GM23338 (cell line): ENCODE results near the gene MAPK7. TPM values are rescaled to one million over a fixed set of nuclear protein-coding genes. Genes with fewer than 3 reads are reported as not detected.
A peak's percentile ranks its signal among the peaks of the same experiment; 100 is the strongest.

Experiments
- ATAC-seq: fragments of 200-7000 bp; cut with Tn5 transposase; 3 replicates; pipeline ENCODE4 v1.9.1; 2020
- DNase-seq: peaks from one replicate; pipeline ENCODE4 v3.0.0-alpha.2; 2015; ENCODE audit warnings: low spot score
- H2AFZ ChIP-seq: fragments of 200-600 bp; sonication (generic); 2 replicates; pipeline ENCODE4 v1.8.0; 2016; ENCODE audit warnings: antibody characterized with exemption, mild to moderate bottlenecking, moderate library complexity
- H3F3A ChIP-seq: fragments of 200-600 bp; sonication (generic); replicated peaks from 2 replicates; pipeline ENCODE4 v1.8.0; 2017; ENCODE audit warnings: antibody characterized with exemption, mixed run types, low read depth
- H3K27ac ChIP-seq: fragments of 200-600 bp; sonication (generic); 2 replicates; pipeline ENCODE4 v1.6.1; 2016; ENCODE audit warnings: low read depth
- H3K27me3 ChIP-seq: fragments of 200-600 bp; sonication (generic); 2 replicates; pipeline ENCODE4 v1.8.0; 2016; ENCODE audit warnings: mild to moderate bottlenecking, mixed run types, moderate library complexity; ENCODE audit not compliant: insufficient read depth
- H3K36me3 ChIP-seq: fragments of 200-600 bp; sonication (generic); 2 replicates; pipeline ENCODE4 v1.8.0; 2016; ENCODE audit warnings: mild to moderate bottlenecking; ENCODE audit not compliant: insufficient read depth
- H3K4me1 ChIP-seq: fragments of 200-600 bp; sonication (generic); 2 replicates; pipeline ENCODE4 v1.8.0; 2016; ENCODE audit warnings: mild to moderate bottlenecking, moderate library complexity; ENCODE audit not compliant: insufficient read depth
- H3K4me2 ChIP-seq: fragments of 200-600 bp; sonication (generic); 2 replicates; pipeline ENCODE4 v1.7.1; 2017; ENCODE audit warnings: mixed run types
- H3K4me3 ChIP-seq: fragments of 200-600 bp; sonication (generic); 2 replicates; pipeline ENCODE4 v1.6.1; 2016; ENCODE audit warnings: mixed run types
- H3K79me2 ChIP-seq: fragments of 200-600 bp; sonication (generic); replicated peaks from 2 replicates; pipeline ENCODE4 v1.8.0; 2017; ENCODE audit warnings: mild to moderate bottlenecking; ENCODE audit not compliant: insufficient read depth
- H3K9me2 ChIP-seq: fragments of 200-600 bp; sonication (generic); 2 replicates; pipeline ENCODE4 v1.8.0; 2017; ENCODE audit not compliant: insufficient read depth
- H4K20me1 ChIP-seq: fragments of 200-600 bp; sonication (generic); replicated peaks from 2 replicates; pipeline ENCODE4 v1.8.0; 2017; ENCODE audit warnings: mild to moderate bottlenecking; ENCODE audit not compliant: insufficient read depth
- H3K27ac Mint-ChIP-seq: 2 replicates; pipeline ENCODE4 v1.8.0; 2020; ENCODE audit warnings: inconsistent platforms, mild to moderate bottlenecking, moderate library complexity, mixed read lengths
- H3K27me3 Mint-ChIP-seq: 3 replicates; pipeline ENCODE4 v1.8.0; 2022; ENCODE audit warnings: low read depth, mild to moderate bottlenecking, moderate library complexity, mixed read lengths, inconsistent platforms; ENCODE audit not compliant: insufficient read depth, poor library complexity
- H3K36me3 Mint-ChIP-seq: 3 replicates; pipeline ENCODE4 v1.8.0; 2021; ENCODE audit warnings: low read depth, mild to moderate bottlenecking, inconsistent platforms, moderate library complexity, mixed read lengths
- H3K4me1 Mint-ChIP-seq: 3 replicates; pipeline ENCODE4 v1.8.0; 2020; ENCODE audit warnings: mild to moderate bottlenecking, inconsistent platforms, mixed read lengths
- H3K4me3 Mint-ChIP-seq: 3 replicates; pipeline ENCODE4 v1.8.0; 2021; ENCODE audit warnings: moderate library complexity, mild to moderate bottlenecking, inconsistent platforms, mixed read lengths
- H3K9me3 Mint-ChIP-seq: 3 replicates; pipeline ENCODE4 v1.8.0; 2020; ENCODE audit warnings: moderate library complexity, mild to moderate bottlenecking, inconsistent platforms, mixed read lengths
- CREB1 ChIP-seq: fragments of 250-450 bp; sonication (Bioruptor Pico); IDR thresholded peaks from 2 replicates; pipeline ENCODE4 v1.5.0; 2020; ENCODE audit warnings: low read depth, mild to moderate bottlenecking, moderate library complexity
- EZH2 ChIP-seq: fragments of 200-600 bp; sonication (generic); IDR thresholded peaks from one replicate; pipeline ENCODE4 v1.8.0; 2017; ENCODE audit warnings: antibody characterized with exemption, mild to moderate bottlenecking, low read depth; ENCODE audit not compliant: unreplicated experiment
- NANOG ChIP-seq: IDR thresholded peaks from 2 replicates; pipeline ENCODE4 v1.6.1; 2016; ENCODE audit warnings: antibody characterized with exemption, borderline replicate concordance
- POLR2AphosphoS5 ChIP-seq: IDR thresholded peaks from 2 replicates; pipeline ENCODE4 v1.6.1; 2016; ENCODE audit warnings: antibody characterized with exemption, low read depth
- REST ChIP-seq: IDR thresholded peaks from one replicate; pipeline ENCODE4 v1.6.1; 2018; ENCODE audit warnings: antibody characterized with exemption; ENCODE audit not compliant: unreplicated experiment
- STAT1 ChIP-seq: IDR thresholded peaks from one replicate; pipeline ENCODE4 v1.6.1; 2016; ENCODE audit warnings: antibody characterized with exemption; ENCODE audit not compliant: unreplicated experiment
- ZNF114 ChIP-seq: fragments of 250-450 bp; sonication (Bioruptor Pico); IDR thresholded peaks from 2 replicates; pipeline ENCODE4 v1.5.0; 2020; ENCODE audit warnings: mild to moderate bottlenecking, moderate library complexity
- ZNF462 ChIP-seq: fragments of 250-450 bp; sonication (Bioruptor Pico); IDR thresholded peaks from 2 replicates; pipeline ENCODE4 v1.5.0; 2020; ENCODE audit warnings: mild to moderate bottlenecking, moderate library complexity
- polyA plus RNA-seq: library from polyadenylated mRNA; unstranded; fragments of >200 nt; fragmentation: Nextera tagmentation; extraction: Ambion mirVana; gene quantifications from 2 replicates; pipeline ENCODE4 v1.2.1, GENCODE V29; 2016
- total RNA-seq: library from RNA; depleted of rRNA; stranded (reverse); fragments of >200 nt; shearing (Covaris generic); gene quantifications from 2 replicates; pipeline ENCODE4 v1.2.3, GENCODE V29; 2014
- TF ChIP-seq, protein P1 (sequence below), 2 experiments: fragments of 200-600 bp in 1 of 2; sonication (generic) in 1 of 2; conservative IDR thresholded peaks; 2 replicates each; pipeline versions ENCODE4 v1.5.1 to v1.6.1; 2016 to 2017; ENCODE audit warnings: antibody characterized with exemption in 2 of 2, low read depth in 2 of 2, mild to moderate bottlenecking in 2 of 2, moderate library complexity in 1 of 2
- TF ChIP-seq, protein P2 (sequence below): IDR thresholded peaks from 2 replicates; pipeline ENCODE4 v1.6.1; 2016; ENCODE audit warnings: antibody characterized with exemption

Gene MAPK7
- total and polyA plus RNA-seq, 2 experiments from 2014 or later: 15.5 to 53.1 TPM

GRCh38 chr17:19375732-19376131 lies 2.6 kb upstream of the MAPK7 start (continued):
- no peak for TF ChIP-seq ZNF462 (CRISPR knock-in tag)
- no peak for TF ChIP-seq ZNF114 (CRISPR knock-in tag)
- TF ChIP-seq STAT1: no peak
- no peak for TF ChIP-seq NANOG
- TF ChIP-seq, protein P1, sequence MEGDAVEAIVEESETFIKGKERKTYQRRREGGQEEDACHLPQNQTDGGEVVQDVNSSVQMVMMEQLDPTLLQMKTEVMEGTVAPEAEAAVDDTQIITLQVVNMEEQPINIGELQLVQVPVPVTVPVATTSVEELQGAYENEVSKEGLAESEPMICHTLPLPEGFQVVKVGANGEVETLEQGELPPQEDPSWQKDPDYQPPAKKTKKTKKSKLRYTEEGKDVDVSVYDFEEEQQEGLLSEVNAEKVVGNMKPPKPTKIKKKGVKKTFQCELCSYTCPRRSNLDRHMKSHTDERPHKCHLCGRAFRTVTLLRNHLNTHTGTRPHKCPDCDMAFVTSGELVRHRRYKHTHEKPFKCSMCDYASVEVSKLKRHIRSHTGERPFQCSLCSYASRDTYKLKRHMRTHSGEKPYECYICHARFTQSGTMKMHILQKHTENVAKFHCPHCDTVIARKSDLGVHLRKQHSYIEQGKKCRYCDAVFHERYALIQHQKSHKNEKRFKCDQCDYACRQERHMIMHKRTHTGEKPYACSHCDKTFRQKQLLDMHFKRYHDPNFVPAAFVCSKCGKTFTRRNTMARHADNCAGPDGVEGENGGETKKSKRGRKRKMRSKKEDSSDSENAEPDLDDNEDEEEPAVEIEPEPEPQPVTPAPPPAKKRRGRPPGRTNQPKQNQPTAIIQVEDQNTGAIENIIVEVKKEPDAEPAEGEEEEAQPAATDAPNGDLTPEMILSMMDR (conservative IDR thresholded peaks at IDR 0.05; ENCODE audit: low read depth in 2 of 2): no peak

DNA sequence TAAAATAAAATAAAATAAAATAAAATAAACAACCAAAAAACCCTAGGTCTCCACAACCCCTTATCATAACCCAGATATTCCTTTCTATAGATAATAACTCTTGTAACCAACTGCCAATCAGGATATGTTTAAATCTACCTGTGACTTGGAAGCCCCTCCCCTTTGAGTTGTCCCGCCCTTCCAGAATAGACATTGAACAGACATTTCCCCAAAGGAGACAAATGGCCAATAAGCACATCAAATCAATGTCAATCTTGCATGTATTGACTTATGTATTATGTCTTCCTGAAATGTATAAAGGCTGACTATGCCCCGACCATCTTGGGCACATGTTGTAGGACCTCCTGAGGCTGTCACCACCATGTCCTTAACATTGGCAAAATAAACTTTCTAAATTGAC lies 1.5 kb upstream of the MAPK7 start:
- Mint-ChIP-seq H3K27me3 (peaks cover 16% of the 10 kb centered on the region), H3K36me3 (peaks cover 28% of the 10 kb centered on the region), H3K27ac (peak overlapping the region; percentile 99), H3K9me3 (no peaks in the 10 kb centered on the region), H3K4me3 (peak overlapping the region; percentile 97), H3K4me1 (peaks cover 23% of the 10 kb centered on the region)
- Histone ChIP-seq H3F3A (peaks cover 11% of the 10 kb centered on the region; the same call in 1 of the 2 replicates), H3K79me2 (peaks cover 36% of the 10 kb centered on the region), H3K9me2 (no peaks in the 10 kb centered on the region), H3K27me3 (no peaks in the 10 kb centered on the region), H3K4me2 (peak overlapping the region; percentile 90), H3K4me1 (peaks cover 10% of the 10 kb centered on the region), H3K27ac (peak overlapping the region; percentile 98), H4K20me1 (peaks cover 13% of the 10 kb centered on the region), H3K4me3 (peak overlapping the region; percentile 75), H3K36me3 (peaks cover 10% of the 10 kb centered on the region), H2AFZ (no peak overlapping the region)
- DNase-seq (no peak), ATAC-seq (no peak)
- TF ChIP-seq, protein P2, sequence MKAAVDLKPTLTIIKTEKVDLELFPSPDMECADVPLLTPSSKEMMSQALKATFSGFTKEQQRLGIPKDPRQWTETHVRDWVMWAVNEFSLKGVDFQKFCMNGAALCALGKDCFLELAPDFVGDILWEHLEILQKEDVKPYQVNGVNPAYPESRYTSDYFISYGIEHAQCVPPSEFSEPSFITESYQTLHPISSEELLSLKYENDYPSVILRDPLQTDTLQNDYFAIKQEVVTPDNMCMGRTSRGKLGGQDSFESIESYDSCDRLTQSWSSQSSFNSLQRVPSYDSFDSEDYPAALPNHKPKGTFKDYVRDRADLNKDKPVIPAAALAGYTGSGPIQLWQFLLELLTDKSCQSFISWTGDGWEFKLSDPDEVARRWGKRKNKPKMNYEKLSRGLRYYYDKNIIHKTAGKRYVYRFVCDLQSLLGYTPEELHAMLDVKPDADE: no peak
- no peak for TF ChIP-seq EZH2
- TF ChIP-seq, protein P1 (conservative IDR thresholded peaks at IDR 0.05; ENCODE audit: low read depth in 2 of 2): no peak
- TF ChIP-seq CREB1: no peak
- no peak for TF ChIP-seq ZNF114 (CRISPR knock-in tag)
- no peak for TF ChIP-seq POLR2AphosphoS5
- no peak for TF ChIP-seq STAT1
- no peak for TF ChIP-seq REST
